Fibroblast of skin of back (primary cell): ENCODE results near the gene INPP5A.

ENCODE experiments used
- DNase-seq: peaks from one replicate; pipeline ENCODE4 v3.0.0-alpha.2; 2013

The INPP5A gene

DNA sequence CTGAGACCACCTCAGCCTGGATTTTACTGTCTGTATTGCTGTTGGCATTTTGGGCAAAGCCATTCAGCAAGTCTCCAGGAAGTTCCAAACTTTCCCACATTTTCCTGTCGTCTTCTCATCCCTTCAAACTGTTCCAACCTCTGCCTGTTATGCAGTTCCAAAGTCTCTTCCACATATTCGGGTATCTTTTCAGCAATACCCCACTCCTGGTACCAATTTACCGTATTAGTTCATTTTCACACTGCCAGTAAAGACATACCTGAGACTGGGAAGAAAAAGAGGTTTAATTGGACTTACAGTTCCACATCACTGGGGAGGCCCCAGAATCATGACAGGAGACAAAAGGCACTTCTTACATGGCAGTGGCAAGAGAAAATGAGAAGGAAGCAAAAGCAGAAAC lies 62.8 kb downstream of the INPP5A start:
- no peak for DNase-seq

DNA sequence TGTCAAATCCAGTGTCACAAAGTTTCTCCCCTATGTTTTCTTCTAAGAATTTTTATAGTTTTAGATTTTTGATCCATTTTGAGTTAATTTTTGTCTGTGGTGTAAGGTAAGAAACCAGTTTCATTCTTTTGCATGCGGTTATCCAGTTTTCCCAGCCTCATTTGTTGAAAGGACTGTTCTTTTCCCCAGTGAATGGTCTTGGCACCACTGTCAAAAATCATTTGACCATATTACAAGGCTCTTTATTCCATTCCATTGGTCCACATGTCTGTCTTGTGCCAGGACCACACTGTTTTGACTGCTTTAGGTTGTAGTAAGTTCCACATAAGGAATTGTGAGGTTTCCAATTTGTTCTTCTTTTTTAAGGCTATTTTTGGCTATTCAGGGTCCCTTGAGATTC lies 64.0 kb downstream of the INPP5A start:
- DNase-seq, result no peak

DNA sequence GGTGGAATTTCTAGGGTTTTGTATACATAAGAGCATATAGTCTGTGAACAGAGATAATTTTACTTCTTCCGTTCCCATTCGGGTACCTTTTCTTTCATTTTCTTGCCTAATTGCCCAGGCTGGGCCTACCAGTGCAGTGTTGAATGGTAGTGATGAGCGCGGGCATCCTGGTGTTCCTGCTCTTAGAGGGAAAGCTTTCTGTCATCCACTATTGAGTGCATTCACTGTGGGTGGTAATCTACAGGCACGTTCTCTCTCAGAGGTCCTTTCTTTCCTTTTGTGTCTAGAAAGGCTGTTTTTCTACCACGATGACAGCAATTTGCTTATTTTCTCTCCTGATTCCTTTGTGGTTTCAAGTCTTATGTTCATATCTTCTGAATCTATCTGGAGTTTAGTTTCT lies 65.0 kb downstream of the INPP5A start:
- DNase-seq, result no peak

DNA sequence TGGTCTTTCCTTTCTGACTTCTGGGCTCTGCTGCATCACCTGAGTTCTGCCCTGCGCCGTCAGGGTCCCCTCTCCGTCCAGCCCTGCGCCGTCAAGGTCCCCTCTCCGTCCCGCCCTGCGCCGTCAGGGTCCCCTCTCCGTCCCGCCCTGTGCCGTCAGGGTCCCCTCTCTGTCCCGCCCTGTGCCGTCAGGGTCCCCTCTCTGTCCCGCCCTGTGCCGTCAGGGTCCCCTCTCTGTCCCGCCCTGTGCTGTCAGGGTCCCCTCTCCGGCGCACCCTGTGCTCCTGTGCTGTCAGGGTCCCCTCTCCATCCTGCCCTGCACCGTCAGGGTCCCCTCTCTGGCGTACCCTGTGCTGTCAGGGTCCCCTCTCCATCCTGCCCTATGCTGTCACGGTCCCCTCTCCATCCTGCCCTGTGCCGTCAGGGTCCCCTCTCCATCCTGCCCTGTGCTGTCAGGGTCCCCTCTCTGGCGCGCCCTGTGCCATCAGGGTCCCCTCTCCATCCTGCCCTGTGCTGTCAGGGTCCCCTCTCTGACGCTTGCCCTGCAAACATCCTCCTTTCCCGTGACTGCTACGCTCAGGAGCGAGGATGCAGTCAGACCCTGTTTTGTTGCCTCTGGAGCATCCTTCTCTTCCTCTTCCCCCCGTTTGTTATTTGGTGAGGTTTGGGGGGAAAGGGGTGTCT lies 66.4 kb downstream of the INPP5A start:
- no peak for DNase-seq

DNA sequence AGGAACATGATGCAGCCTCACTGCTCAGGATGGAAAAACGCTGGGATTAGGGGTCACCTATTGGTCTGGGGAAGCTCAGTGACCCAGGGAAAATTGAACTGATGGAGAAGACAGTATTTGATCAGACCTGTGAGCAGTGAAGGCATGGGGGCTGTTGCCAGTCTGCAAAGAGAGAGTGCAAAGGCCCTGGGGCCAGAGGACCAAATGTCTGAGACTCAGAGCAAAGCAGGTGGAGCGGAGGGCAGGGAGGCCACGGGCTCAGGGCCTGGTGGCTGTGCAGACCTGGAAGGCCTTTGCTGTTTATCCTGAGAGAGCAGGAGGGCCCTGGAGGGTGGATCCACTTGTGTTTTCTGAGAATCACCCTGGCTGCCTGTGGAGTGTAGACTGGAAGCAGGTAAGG lies 67.1 kb downstream of the INPP5A start:
- DNase-seq, result no peak

DNA sequence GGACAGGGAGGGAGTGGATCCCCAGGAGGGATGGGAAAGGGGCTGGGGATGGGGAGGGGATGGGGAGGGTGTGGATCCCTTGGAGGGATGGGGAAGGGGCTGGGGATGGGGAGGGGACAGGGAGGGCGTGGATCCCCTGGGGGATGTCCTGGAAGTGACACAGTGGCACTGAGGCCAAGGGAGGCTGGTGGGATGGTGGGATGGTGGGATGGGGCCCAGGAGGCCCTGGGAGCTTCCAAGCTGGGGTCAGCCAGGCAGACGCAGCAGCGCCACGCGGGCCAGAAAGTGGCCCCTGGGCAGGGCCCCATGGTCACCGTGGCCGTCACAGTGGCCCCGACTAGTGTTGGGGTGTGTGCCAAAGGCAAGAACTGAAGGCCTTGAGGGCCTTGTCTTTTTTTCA lies 67.8 kb downstream of the INPP5A start:
- no peak for DNase-seq

DNA sequence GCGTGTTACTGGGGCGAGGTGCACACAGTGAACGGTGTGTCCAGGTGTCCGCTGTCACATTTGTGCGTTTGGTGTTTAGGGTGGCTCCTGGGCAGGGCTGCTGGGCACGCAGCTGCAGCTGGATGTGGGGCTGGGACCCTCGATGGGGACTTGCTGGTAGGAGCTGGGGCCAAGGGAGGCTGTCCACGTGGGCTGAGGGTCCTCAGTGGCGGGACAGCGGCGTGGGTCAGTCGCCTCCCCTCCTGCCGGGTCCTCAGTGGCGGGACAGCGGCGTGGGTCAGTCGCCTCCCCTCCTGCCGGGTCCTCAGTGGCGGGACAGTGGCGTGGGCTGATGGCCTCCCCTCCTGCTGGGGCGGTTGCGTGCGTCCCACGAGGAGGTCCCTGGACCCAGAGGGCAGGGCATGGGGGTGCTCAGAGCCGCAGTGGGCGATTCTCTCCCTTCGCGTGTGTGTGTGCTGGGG lies 68.5 kb downstream of the INPP5A start:
- no peak for DNase-seq

DNA sequence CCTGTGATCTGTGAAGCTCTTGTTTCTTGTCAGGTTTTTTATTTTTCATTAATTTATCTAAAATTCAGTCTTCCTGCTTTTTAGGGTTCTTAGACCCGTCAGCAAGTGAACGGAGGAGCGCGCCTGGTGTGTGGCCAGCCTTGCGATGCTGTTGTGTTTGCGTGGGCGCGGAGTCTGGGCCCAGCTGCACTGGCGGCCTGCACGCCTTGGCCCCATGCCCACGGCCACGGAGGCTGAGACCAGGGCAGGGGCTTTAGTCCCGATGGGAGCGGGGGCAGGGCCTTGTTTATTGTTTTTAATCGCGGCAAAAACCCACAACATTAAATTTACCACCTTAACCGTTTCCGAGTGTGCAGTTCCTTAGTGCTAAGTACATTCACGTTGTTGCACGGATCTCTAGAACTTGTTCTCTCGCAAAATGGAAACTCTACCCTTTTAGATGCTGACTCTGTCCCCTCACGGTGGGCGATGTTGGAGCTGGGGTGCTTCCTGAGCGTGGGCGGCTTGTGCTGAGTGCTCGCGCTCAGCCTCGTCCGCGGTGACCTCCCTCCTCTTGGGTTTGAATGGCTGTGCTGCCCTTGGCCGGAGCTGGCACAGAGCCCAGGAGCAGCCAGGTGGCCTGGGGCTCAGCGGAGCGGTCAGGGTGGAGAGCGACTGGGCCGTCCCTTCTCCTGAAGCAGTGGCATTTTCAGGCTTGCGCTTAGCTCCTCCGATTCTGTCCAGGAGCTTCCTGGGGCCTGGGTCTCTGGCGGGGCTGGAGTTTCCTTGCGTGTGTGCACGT lies 69.1 kb downstream of the INPP5A start:
- no peak for DNase-seq

DNA sequence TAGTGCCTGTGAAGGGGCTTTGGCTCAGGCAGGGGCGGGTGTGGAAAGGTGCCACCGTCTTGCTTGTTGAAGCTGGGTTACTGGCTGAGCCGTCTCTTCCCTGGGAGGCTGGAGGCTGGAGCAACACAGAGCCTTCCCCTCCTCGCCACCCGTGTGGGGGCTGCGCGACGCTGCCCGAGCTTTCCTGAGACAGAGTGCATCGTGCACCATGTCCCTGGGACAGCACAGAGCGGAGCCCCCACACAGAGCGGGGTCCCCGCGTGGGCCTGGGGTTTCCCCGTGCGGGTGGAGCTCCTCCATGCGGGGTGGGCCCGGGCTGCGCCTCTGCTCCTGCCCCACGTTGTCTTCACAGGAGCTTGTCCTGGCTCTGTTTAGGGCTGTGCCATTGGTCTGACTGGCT lies 69.9 kb downstream of the INPP5A start:
- DNase-seq, result no peak

DNA sequence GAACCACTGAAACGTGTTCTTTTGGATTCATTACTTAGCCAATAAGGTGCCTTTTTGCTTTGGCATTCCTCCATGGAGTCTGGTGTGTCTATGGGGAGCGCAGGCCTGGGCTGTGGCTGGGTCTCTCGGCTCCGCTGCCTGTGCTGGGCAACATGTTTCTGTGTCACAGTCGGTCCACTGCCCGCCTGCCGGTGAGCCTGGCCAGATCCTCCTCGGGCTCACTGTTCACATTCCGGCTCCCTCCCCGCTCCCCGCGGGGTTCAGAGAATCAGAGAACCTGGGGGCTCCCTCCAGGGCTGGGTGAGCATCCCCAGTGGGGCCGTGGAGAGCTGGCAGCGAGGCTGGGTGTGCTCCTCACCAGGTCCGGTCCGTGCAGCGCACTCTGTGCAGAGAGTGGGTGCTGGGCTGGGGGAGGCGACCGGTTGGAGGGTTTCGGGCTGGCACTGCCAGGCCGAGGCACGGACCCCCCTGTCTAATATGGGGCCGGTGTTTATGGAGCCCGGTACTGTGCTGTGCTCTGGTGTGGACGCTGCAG lies 70.4 kb downstream of the INPP5A start:
- no peak for DNase-seq

DNA sequence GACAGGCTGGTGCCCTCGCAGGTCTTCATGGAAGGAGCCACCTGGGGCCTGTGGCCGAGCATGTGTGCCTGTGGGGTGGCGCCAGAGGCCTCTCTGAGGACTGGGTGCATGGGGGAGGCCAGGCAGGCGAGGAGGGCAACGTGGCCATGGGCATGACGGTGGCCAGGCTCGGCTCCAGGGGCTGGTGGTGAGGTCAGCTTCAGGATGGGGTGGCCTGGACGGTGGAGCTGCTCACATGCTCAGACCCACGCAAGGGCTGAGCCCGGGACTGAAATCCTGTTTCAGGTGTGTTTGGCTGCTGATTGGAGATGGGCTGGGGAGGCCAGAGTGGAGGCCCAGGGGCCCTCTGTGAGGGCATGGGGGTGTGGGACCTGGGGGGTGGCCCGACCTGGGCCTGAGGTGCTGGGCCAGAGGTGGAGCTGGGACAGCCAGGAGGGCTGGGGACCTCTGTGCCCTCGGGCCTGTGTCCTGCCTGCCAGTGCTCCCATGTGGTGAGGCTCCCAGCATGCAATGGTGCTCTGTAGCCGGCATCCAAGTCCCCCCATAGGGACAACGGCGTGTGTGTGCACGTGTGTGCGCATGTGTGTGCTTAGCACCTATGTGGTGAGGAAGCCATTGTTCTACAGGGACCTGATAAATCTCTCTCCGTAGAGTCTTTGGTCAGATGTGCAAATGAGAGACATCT lies 71.1 kb downstream of the INPP5A start:
- no peak for DNase-seq

DNA sequence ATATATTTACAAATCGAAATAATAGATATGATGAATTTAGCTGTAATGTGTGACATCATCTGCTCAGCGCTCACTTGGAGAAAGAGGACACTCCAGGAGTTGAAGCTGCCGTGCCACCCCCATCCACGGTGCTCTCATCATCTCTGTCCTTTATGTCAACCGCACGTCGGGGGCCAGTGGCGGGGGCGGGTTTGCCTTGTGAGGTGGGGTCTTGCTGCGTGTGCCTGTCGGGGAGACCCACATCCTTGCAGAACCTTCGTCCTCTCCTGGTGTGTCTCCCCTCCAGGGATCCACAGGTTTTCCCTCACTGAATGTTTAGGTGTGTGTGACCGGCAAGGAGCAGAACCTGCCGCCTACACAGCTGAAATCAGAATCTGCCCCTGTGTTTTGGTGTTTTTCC lies 71.6 kb downstream of the INPP5A start:
- no peak for DNase-seq

DNA sequence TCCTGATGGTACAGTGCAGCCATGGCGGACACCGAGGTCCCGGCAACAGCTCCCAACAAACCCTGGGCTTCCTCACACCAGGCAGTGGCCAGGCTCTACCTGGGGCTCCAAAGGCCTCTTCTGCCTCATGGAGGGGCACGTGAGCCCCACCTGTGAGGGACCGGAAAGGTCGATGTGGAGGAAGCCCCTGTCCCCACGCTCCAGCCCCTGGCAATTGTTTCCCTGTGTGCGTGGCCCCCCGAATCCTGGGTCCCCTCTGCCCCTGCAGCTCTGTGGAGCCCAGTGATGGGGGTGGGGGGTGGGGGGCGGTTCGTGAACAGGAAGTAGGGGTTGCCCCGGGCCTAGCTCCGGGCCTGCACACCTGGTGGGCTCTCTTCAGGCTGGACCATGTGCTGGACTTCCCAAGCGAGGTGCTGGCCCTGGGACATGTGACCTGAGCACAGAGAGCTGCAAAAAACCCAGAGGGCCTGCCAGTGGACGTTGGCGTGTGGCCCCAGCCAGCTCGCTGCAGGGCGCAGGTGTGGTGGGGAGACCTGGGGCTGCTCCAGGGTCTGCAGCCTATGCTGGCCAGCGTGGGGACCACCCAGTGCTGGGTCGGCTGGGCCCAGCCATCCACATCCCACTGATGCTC lies 72.6 kb downstream of the INPP5A start:
- no peak for DNase-seq

DNA sequence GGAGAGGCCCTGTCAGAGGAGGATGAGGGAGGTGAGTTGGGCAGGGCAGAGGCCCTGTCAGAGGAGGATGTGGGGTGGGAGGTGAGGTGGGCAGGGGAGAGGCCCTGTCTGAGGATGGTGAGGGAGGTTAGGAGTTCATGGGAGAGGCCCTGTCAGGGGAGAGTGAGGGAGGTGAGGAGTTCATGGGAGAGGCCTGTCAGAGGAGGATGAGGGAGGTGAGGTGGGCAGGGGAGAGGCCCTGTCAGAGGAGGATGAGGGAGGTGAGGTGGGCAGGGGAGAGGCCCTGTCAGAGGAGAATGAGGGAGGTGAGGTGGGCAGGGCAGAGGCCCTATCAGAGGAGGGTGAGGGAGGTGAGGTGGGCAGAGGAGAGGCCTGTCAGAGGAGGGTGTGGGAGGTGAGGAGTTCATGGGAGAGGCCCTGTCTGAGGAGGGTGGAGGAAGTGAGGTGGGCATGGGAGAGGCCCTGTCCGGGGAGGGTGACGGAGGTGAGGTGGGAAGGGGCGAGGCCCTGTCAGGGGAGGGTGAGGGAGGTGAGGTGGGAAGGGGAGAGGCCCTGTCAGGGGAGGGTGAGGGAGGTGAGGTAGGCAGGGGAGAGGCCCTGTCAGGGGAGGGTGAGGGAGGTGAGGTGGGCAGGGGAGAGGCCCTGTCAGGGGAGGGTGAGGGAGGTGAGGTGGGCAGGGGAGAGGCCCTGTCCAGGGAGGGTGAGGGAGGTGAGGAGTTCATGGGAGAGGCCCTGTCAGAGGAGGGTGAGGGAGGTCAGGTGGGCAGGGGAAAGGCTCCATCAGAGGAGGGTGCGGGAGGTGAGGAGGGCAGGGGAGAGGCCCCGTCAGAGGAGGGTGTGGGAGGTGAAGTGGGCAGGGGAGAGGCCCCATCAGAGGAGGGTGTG lies 73.7 kb downstream of the INPP5A start:
- DNase-seq, result no peak

DNA sequence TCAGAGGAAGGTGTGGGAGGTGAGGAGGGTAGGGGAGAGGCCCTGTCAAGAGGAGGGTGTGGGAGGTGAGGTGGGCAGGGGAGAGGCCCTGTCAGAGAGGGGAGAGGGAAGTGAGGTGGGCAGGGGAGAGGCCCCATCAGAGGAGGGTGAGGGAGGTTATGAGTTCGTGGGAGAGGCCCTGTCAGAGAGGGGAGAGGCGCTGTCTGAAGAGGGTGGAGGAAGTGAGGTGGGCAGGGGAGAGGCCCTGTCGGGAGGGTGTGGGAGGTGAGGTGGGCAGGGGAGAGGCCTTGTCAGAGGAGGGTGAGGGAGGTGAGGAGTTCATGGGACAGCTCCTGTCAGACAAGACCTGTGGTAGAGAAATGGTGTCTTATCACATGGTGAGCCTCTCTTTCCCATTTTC lies 74.4 kb downstream of the INPP5A start:
- no peak for DNase-seq

DNA sequence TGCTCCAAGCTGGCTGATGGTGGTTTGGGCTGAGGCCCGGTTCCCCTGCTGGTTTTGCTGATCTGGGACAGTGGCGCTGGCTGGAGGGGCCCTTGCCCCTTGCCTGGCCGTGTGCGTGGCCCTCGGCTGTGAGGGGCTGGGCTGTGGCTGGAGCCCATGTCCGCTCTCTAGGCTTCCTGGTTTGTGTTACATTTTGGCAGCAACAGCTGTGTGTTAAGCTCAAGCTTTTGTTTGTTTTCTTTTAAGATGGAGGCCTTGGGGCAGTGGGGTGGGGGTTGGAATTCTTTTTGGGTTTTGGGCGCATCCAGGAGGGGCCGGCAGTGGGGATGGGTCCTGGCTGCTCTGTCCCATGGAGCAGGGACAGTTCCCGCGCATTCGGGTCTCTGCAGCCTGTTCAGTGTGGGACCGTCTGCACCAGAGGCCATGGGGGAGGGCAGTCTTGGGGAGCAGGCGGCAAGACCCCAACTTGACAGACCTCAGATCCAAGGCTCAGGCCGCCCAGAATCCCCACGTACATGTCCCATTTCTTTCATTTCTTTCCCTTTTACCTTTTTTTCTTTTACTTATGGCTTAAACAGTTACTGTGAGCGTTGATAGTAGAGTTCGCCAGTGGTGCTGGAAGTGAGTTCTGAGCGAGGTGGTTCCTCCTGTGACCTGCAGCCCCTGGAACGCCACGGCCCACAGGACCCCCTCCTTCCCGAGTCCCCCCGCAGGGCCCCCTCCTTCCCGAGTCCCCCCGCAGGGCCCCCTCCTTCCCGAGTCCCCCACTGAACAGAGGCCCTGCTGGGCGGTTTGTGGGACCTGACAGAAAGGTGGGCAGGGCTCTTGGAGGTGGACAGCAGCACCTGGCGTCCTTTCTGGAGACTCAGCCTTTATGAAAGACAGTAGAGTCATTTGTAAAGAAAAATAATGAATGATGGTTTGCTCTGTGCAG lies 75.3 kb downstream of the INPP5A start:
- no peak for DNase-seq

DNA sequence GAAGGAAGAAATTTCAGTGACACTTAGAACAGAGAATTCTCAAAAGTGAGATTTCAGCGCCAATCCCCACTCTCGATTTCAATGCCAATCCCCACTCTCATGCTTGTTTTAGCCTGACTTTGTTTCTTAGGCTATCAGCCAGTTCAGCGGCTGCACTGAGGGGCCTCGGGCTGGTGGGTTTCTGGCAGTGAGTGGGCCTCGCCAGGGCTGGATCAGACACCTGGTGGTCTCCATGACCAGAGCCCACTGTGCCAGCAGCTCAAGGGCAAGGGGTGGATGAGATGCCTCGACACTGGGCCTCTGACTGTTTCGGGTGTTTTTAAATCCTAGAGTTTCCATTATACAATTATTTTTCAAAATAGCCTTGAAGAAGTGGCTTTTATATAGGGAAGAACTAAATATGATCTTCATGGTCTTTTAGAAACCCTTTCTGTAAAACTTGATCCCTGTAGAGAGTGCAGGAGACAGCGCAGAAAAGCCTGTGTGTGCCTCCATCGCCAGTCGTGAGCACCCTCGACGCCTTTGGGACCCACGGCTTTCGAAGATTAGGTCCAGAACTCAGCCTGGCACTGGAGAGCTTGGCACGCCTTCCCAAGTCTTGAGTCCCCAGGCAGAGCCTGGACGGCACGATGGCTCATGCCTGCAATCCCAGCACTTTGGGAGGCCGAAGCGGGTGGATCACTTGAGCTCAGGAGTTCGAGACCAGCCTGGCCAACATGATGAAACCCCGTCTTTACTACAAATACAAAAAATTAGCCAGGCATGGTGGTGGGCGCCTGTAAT lies 76.2 kb downstream of the INPP5A start:
- DNase-seq, result no peak

DNA sequence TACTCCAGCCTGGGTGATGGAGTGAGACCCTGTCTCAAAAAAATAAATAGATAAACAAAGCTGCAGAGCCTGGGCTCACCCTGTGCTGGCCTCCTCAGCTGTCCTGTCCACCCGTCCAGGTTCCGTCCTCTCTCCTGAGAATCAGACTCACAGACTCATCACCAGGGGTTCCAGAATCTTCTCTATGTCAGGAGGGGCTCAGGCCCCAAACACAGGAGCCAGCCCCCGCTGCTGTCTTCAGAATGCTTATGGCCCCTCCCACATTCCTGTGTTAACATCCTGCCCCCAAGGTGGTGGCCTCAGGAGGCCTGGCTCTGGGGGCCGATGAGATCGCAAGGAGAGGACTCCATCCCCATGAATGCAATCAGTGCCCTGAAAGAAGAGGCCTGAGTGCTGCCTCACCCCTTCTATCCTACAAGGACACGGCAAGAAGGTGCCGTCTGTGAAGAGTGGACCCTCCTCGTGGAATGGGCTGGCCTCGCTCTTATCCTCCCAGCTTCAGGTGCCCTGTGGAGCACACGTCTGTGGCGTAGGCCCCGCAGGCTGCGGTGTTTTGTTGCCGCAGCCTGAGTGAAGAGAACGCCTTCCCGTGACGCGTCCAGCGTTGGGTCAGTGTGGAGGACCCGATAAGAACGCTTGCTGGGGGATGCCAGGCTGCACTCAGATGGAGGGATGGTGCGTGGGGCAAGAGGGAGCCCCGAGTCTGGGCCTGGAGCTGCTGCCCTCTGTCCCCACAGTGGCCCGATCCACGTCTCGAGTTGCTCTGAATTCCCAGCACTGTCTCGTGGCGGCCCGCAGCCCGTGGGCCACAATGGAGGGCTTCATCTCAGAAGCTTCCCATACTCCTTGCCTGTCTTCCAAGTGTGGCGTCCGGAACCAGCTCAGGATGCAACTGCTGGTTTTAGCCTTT lies 77.1 kb downstream of the INPP5A start:
- DNase-seq, result no peak
